DND-41 (cell line): ENCODE data around the gene IGF2BP3.

Experiments used
- ATAC-seq: fragments of 200-7000 bp; cut with Tn5 transposase; 3 replicates; pipeline ENCODE4 v1.9.1; 2021; ENCODE audit warnings: low read depth; ENCODE audit not compliant: insufficient read depth
- DNase-seq: peaks from one replicate; pipeline ENCODE4 v3.0.0-alpha.2; 2020
- H2AFZ ChIP-seq: 2 replicates; pipeline ENCODE4 v1.6.0; 2012; ENCODE audit warnings: low read depth, low read length
- H3K27ac ChIP-seq: 2 replicates; pipeline ENCODE4 v1.5.1; 2012; ENCODE audit warnings: low read length, inconsistent platforms
- H3K27me3 ChIP-seq: fragments of 200-600 bp; sonication (generic); 2 replicates; pipeline ENCODE4 v1.6.0; 2012; ENCODE audit warnings: low read length, mild to moderate bottlenecking, inconsistent platforms; ENCODE audit not compliant: insufficient read depth, poor library complexity
- H3K36me3 ChIP-seq: 2 replicates; pipeline ENCODE4 v1.5.1; 2012; ENCODE audit warnings: low read length, inconsistent platforms; ENCODE audit not compliant: insufficient read depth
- H3K4me1 ChIP-seq: 2 replicates; pipeline ENCODE4 v1.5.1; 2012; ENCODE audit warnings: mild to moderate bottlenecking, low read length; ENCODE audit not compliant: insufficient read depth
- H3K4me2 ChIP-seq: 2 replicates; pipeline ENCODE4 v1.6.0; 2012; ENCODE audit warnings: mild to moderate bottlenecking, moderate library complexity, low read length, inconsistent platforms; ENCODE audit not compliant: insufficient read depth
- H3K4me3 ChIP-seq, 2 experiments: fragments of 200-600 bp in 1 of 2; shearing (Covaris generic) in 1 of 2; 2 replicates each; pipeline ENCODE4 v1.5.1; 2012 to 2016; ENCODE audit warnings: inconsistent platforms in 2 of 2, low read length in 2 of 2, mild to moderate bottlenecking in 2 of 2, low read depth in 1 of 2, moderate library complexity in 1 of 2
- H3K79me2 ChIP-seq: 2 replicates; pipeline ENCODE4 v1.6.0; 2012; ENCODE audit warnings: low read length, inconsistent platforms; ENCODE audit not compliant: insufficient read depth
- H3K9ac ChIP-seq: 2 replicates; pipeline ENCODE4 v1.6.0; 2012; ENCODE audit warnings: low read depth, mild to moderate bottlenecking, inconsistent platforms, low read length, moderate library complexity
- H3K9me3 ChIP-seq: 2 replicates; pipeline ENCODE4 v1.5.1; 2012; ENCODE audit warnings: low read length, moderate library complexity, mild to moderate bottlenecking, inconsistent platforms; ENCODE audit not compliant: insufficient read depth, severe bottlenecking
- H4K20me1 ChIP-seq: 2 replicates; pipeline ENCODE4 v1.6.0; 2012; ENCODE audit warnings: low read length; ENCODE audit not compliant: insufficient read depth
- CTCF ChIP-seq: IDR thresholded peaks from 2 replicates; pipeline ENCODE4 v1.5.1; 2012; ENCODE audit warnings: borderline replicate concordance, low read length, moderate library complexity, mild to moderate bottlenecking; ENCODE audit not compliant: poor library complexity, severe bottlenecking; ENCODE audit errors: extremely low read depth
- EZH2 ChIP-seq: IDR thresholded peaks from 3 replicates; pipeline ENCODE4 v1.6.1; 2012; ENCODE audit warnings: borderline replicate concordance, low read depth, mild to moderate bottlenecking, moderate library complexity, low read length, inconsistent platforms; ENCODE audit not compliant: severe bottlenecking

Gene IGF2BP3

GRCh38 chr7:23369695-23370404, 100.4 kb downstream of the IGF2BP3 start:
- H3K27ac ChIP-seq, result no peak overlapping the region
- peaks cover 16% of the 10 kb centered on the region for H3K4me1 ChIP-seq
- no peaks in the 10 kb centered on the region for H3K79me2 ChIP-seq
- H2AFZ ChIP-seq, result no peak overlapping the region
- H3K4me3 ChIP-seq, result no peak overlapping the region
- TF ChIP-seq CTCF (no peak), EZH2 (no peak)
- H3K9me3 ChIP-seq, result no peaks in the 10 kb centered on the region
- H3K9ac ChIP-seq, result no peak overlapping the region
- H4K20me1 ChIP-seq, result no peaks in the 10 kb centered on the region
- H3K4me2 ChIP-seq, result no peak overlapping the region
- no peak for DNase-seq
- no peaks in the 10 kb centered on the region for H3K36me3 ChIP-seq
- H3K27me3 ChIP-seq, result no peaks in the 10 kb centered on the region
- no peak for ATAC-seq

- Histone ChIP-seq H3K4me2 (no peak overlapping the region), H3K9ac (no peak overlapping the region), H3K9me3 (no peaks in the 10 kb centered on the region), H3K36me3 (no peaks in the 10 kb centered on the region), H3K27me3 (no peaks in the 10 kb centered on the region), H3K4me3 (no peak overlapping the region), H4K20me1 (no peaks in the 10 kb centered on the region), H2AFZ (no peak overlapping the region), H3K4me1 (peaks cover 16% of the 10 kb centered on the region), H3K27ac (no peak overlapping the region), H3K79me2 (no peaks in the 10 kb centered on the region)
- no peak for TF ChIP-seq EZH2
- DNase-seq (no peak), ATAC-seq (no peak)
These were observed 101.2 kb downstream of the IGF2BP3 start for GRCh38 chr7:23369100-23369499.

- H3K4me3 ChIP-seq, result no peak overlapping the region
- H3K27me3 ChIP-seq, result peaks cover 4% of the 10 kb centered on the region
- ATAC-seq, result no peak
- no peak overlapping the region for H3K9ac ChIP-seq
- no peak overlapping the region for H3K4me2 ChIP-seq
- no peak overlapping the region for H2AFZ ChIP-seq
- H3K9me3 ChIP-seq, result no peaks in the 10 kb centered on the region
- no peaks in the 10 kb centered on the region for H3K79me2 ChIP-seq
- H3K4me1 ChIP-seq, result peaks cover 18% of the 10 kb centered on the region; the same call in 1 of the 2 replicates
- no peak for DNase-seq
- TF ChIP-seq CTCF (no peak), EZH2 (no peak)
- no peaks in the 10 kb centered on the region for H3K36me3 ChIP-seq
- no peak overlapping the region for H3K27ac ChIP-seq
- no peaks in the 10 kb centered on the region for H4K20me1 ChIP-seq
These were observed 112.1 kb downstream of the IGF2BP3 start for GRCh38 chr7:23358152-23358674.

- H3K4me3 ChIP-seq, result no peak overlapping the region
- H3K27ac ChIP-seq, result no peak overlapping the region
- no peaks in the 10 kb centered on the region for H3K9me3 ChIP-seq
- H3K4me2 ChIP-seq, result 0 out of 2 replicates have a peak overlapping the region, but pooled peaks have one; percentile 18
- DNase-seq (no peak), ATAC-seq (peak; percentile 69)
- TF ChIP-seq CTCF (peak; percentile 50), EZH2 (no peak)
- H3K79me2 ChIP-seq, result no peaks in the 10 kb centered on the region
- H3K9ac ChIP-seq, result no peak overlapping the region
- H3K36me3 ChIP-seq, result no peaks in the 10 kb centered on the region
- peaks cover 4% of the 10 kb centered on the region for H3K27me3 ChIP-seq
- no peak overlapping the region for H2AFZ ChIP-seq
- H3K4me1 ChIP-seq, result peaks cover 18% of the 10 kb centered on the region; the same call in 1 of the 2 replicates
- no peaks in the 10 kb centered on the region for H4K20me1 ChIP-seq
These were observed 112.8 kb downstream of the IGF2BP3 start for GRCh38 chr7:23357190-23358093.
